GM19452 (cell line): ENCODE results near the gene MBNL3.

ENCODE experiments used
- ATAC-seq: cut with Tn5 transposase; IDR thresholded peaks from one replicate; pipeline ENCODE4 v1.9.1; 2021; ENCODE audit not compliant: unreplicated experiment

The MBNL3 gene

DNA sequence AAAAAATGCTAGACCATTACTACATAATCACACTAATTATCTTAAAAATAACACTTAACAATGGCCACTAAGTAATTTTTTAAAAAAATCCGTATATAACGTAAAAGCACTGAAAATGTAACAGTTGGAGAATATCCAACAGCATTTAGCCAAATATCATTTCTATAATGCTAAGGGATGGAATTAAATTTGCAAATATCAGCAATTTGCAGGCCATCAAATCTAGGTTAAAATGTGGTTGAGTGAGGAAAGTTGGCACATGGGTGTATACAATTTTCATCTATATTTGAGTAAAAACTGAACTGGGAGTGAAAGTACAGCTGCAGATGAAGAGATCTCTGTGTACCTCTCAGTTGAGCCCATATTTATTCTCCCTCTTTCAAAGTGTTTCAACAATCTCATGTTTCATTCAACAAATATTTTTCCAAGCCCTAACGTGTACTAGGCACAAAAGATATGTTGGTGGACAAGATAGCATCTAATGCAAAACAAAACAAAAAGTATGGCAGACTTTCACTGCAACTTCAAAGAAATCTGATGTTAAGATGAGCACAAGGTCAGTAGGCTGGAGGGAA is 63.0 kb downstream of the MBNL3 start:
- ATAC-seq: no peak

- no peak for ATAC-seq
These were observed 65.5 kb downstream of the MBNL3 start for GRCh38 chrX:132423323-132423722.

GRCh38 chrX:132415012-132415411 is 73.8 kb downstream of the MBNL3 start:
- no peak for ATAC-seq

GRCh38 chrX:132414404-132414803 is 74.4 kb downstream of the MBNL3 start:
- ATAC-seq: no peak

- ATAC-seq: no peak
These were observed 75.4 kb downstream of the MBNL3 start for GRCh38 chrX:132413459-132413858.

DNA sequence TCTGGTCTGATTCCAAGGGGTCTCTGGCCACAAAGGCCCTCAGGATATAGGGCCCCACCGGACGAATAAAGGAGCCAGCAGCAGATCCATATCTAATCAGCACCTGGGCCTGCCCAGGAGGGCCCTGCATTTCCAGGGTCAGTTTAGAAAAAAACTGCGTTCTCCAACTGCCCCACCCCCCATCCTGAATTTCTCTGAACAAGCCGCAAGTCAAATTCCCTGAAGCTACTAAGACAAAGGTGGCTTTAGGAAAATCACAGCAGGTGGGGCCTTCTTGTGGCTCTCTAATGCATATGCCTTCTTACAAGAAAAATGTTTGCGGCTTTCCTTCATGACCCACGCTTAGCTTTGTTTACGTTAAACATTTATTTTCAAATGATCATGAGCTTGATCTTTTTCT is 76.6 kb downstream of the MBNL3 start:
- ATAC-seq: no peak

- no peak for ATAC-seq
These were observed 77.4 kb downstream of the MBNL3 start for GRCh38 chrX:132411310-132411977.

DNA sequence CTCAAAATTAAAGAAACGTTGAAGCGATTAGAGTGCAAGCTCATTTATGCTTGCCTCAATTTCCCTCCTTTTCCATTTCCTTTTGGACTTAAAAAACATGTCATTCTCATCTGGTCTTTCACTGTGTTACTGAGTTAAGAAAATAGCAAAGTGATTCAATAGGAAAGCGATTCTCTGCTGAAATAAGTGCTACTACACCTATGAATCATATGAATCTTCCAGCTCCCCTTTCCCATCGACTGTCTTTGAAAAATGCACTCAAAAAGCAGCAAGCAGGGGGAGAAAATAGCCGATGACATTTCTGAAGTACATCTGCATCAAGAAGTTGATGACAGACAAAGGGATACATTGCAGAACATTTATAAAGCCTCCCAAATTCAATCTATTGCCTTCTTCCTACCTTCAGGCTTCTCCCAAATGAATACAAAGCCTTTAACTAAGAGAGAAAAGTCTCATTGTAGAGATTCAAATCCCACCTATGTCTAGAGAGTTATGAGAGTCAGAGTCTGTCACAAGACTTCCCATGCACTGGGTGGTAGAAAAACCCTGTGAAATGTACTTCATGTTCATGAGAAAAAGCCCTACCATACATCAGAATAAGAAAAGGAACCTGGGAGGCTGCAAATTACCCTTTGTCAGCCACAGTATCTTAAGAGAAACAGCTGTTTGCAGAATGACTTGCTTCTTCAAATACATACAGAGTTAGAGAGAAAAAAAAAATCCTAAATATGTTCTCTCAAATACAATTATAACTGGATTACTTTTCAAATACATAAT is 78.9 kb downstream of the MBNL3 start:
- ATAC-seq: no peak

DNA sequence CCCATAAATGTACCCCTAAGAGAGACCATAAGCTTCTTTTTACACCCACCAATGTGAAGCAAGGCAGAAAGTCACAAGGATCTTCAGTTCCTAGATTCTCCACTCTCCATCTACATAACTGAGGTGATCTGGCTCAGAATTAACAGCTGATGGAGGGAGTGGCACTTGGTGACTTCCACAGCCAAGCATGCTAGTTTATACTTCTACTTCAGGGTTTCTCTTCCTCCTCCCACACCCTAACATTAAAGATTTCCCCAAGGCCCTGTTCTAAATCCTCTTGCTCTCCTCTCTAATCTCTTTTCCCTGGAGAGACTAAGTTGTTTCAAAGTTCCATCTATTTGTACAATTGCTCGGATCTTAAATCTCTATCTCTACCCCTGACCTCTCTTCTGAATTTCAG is 81.1 kb downstream of the MBNL3 start:
- no peak for ATAC-seq

- ATAC-seq: no peak
These were observed 82.7 kb downstream of the MBNL3 start for GRCh38 chrX:132406106-132406505.

- no peak for ATAC-seq
These were observed 84.6 kb downstream of the MBNL3 start for GRCh38 chrX:132404266-132404665.

DNA sequence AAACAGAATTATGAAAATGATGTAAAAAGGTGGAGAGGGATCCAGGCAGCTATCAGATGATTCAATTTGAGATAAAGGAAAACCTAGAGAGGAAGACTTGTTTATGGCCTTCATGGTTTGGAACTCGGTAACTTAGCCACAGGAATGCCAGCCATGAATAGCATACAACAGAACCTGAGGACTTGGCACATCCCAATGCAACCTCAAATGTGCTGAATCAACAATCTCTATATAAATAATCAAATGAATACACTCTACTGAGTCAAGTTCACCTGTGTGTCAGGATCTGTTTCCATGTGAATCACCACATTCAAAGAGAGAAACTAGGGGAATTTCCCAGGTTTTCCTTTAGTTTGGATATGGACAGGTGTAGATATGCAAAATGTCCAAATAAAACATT is 86.9 kb downstream of the MBNL3 start:
- ATAC-seq: no peak

- no peak for ATAC-seq
These were observed 88.1 kb downstream of the MBNL3 start for GRCh38 chrX:132400706-132401105.

DNA sequence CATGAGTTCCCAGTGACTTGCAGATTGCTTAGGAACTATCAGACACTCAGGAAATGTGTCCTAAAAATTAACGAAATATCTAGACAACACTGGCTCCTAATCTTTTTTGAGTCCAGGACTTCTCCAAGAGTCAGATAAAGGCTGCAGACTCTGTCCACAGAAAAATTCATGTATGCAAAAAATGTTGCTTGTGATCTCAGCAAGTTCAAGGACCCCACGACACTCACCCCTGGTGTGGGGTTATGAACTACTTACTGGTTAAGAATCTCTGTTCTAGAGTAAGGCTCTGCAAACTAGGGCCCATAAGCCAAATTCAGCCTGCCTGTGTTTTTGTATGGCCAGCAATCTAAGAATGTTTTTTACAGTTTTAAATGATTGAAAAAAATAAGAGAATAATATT is 93.2 kb downstream of the MBNL3 start:
- ATAC-seq: no peak

DNA sequence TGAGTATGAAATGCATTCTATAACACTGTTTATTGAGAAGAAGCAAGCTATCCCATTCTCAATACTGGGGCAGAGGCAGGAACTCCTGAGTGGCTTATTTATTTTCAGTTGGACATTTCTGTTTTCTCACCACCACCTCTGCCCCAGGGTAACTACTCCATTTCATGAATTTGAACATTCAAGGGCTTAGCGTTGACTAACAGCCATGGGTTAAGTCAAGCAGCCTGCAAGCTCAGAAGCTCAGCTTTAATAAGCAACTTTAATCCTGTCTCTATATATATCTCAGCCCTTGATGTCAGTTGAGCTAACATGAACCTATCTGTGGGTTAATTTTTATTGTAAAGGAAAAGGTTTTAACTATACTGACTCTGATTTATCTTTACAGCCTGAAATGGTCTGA is 93.8 kb downstream of the MBNL3 start:
- no peak for ATAC-seq

DNA sequence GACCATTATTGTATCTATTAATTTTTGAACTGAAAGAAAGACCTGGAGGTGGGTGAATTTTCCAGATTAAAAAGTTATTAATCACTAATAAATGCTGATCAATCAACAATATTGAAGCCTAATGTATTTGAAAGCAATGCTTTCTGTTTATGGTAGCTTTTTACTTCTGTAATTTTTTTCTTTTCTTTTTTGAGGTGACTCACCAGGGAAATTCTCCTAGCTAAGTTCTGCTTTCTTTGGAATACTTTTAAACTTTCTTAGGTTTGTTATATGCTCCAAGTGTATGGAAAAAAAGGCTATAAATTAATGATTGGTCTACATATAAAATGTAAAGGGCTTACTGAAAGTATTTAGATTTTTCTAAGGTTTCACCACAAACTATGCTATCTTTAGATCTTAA is 94.2 kb downstream of the MBNL3 start:
- ATAC-seq: no peak

- no peak for ATAC-seq
These were observed 94.8 kb downstream of the MBNL3 start for GRCh38 chrX:132393992-132394391.

GRCh38 chrX:132393485-132393884 is 95.4 kb downstream of the MBNL3 start:
- no peak for ATAC-seq

DNA sequence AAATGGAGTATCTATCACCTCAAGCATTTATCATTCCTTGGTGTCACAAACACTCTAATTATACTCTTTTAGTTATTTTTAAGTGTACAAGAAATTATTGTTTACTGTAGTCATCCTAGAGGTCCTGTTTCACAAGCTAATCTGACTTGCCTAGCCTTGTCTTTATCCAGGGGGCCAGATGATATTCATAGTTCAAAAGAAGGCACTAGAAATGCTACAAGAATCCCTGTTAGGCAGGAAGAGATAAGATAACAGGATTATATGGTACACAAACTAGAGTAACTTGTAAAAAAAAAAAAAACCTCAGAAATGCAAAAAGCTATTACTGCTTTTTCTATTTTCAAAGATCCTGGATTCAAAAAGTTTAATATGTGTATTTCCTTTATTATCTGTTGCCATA is 95.8 kb downstream of the MBNL3 start:
- ATAC-seq: no peak

- ATAC-seq: no peak
These were observed 98.0 kb downstream of the MBNL3 start for GRCh38 chrX:132390792-132391191.

DNA sequence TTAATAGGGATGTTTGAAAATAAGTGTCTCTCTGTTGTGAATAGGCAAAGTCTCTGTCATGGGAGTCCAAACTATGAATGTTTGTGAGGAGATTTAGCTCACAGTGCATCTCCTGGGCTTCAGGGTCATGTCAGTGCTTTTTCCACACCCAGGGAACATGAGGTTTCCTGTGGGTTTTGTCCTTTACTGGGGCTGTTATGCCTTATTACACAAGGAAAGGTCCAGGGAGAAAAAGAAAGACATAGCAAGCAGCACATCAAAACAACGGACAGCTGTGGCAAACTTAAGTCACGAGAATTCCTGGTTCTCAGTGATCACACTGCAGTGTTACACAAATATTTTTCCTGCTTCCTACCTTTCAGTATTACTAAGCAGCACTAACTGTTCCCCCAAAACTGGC is 99.4 kb downstream of the MBNL3 start:
- no peak for ATAC-seq

DNA sequence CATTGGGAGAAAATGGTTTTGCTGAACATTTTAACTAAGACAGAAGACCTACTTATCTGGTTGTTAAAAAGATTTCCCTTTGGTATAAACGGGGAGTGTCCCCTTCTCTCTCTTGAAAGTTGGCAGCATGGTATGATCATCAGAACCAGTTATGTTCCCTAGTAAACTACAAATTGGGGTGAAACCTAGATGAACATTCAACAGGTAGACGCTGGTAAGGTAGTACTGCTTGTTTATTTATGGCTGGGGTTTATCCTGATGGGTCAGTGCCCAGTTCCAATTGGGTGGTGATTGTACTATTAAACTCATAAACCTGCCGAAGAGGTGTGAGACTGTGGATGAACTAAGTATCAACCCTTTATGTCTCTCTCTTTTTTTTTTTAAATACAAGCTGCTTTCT is 100.5 kb downstream of the MBNL3 start:
- ATAC-seq: no peak
